Tibial nerve (tissue), 3 donors: ENCODE data around the gene GDF10.

ENCODE experiments used
- CTCF ChIP-seq, 5 experiments: fragments of 200-600 bp in 3 of 5; fragments of 450-650 bp in 2 of 5; sonication (generic) in 3 of 5; IDR thresholded peaks; one replicate each; pipeline ENCODE4 v1.5.1; 2016 to 2019; ENCODE audit warnings: antibody characterized with exemption in 5 of 5, mild to moderate bottlenecking in 3 of 5, moderate library complexity in 2 of 5
- POLR2A ChIP-seq, 2 donors: fragments of 450-650 bp; IDR thresholded peaks; one replicate each; pipeline ENCODE4 v1.6.1; 2017; ENCODE audit warnings: antibody characterized with exemption in 2 of 2, mild to moderate bottlenecking in 2 of 2, moderate library complexity in 2 of 2

GRCh38 chr10:47331954-47332353 is 32.0 kb downstream of the GDF10 start:
- no peak for TF ChIP-seq CTCF (IDR thresholded peaks at IDR 0.05)
- TF ChIP-seq POLR2A (IDR thresholded peaks at IDR 0.05) = no peak
